SK-N-SH (cell line): ENCODE results near the gene CENPQ. TPM values are rescaled to one million over a fixed set of nuclear protein-coding genes. Genes with fewer than 3 reads are reported as not detected.

Experiments
- CTCF ChIA-PET: fragments of 300-600, 350-600 bp; formaldehyde crosslinking; extraction: SDS; loops from one replicate; lab custom pipeline; 2021; lab: Yijun Ruan, JAX
- POLR2A ChIA-PET: fragments of 350-600 bp; sonication (Branson Sonifier 250); formaldehyde crosslinking; extraction: SDS; loops from one replicate; lab custom pipeline; 2020; ENCODE audit warnings: antibody characterized with exemption, inconsistent platforms; lab: Yijun Ruan, JAX
- DNase-seq: peaks from one replicate; pipeline ENCODE4 v3.0.0; 2012
- H2AFZ ChIP-seq: fragments of 200-600 bp; sonication (generic); 2 replicates; pipeline ENCODE4 v1.8.1; 2016; ENCODE audit warnings: antibody characterized with exemption, mild to moderate bottlenecking, low read depth
- H3F3A ChIP-seq: fragments of 200-600 bp; sonication (generic); replicated peaks from 2 replicates; pipeline ENCODE3; 2016; ENCODE audit warnings: antibody characterized with exemption, mild to moderate bottlenecking; ENCODE audit not compliant: insufficient read depth
- H3K27ac ChIP-seq, 2 experiments: fragments of 200-500 bp in 1 of 2; fragments of 200-600 bp in 1 of 2; sonication (Bioruptor generic) in 1 of 2; sonication (generic), shearing (Covaris generic) in 1 of 2; 2 replicates each; pipeline versions ENCODE4 v1.5.1 to v1.6.1; 2014 to 2016; ENCODE audit warnings: low read depth in 2 of 2, inconsistent platforms in 1 of 2, low read length in 1 of 2, mild to moderate bottlenecking in 1 of 2, mixed read lengths in 1 of 2
- H3K27me3 ChIP-seq: fragments of 200-600 bp; sonication (generic), shearing (Covaris generic); 2 replicates; pipeline ENCODE4 v1.6.1; 2016; ENCODE audit warnings: mixed run types; ENCODE audit not compliant: insufficient read depth
- H3K36me3 ChIP-seq, 2 experiments: fragments of 200-500 bp in 1 of 2; fragments of 200-600 bp in 1 of 2; sonication (Bioruptor generic) in 1 of 2; sonication (generic) in 1 of 2; replicated peaks in 1 of 2; 2 replicates each; pipeline versions ENCODE3 to v1.5.1; 2014 to 2016; ENCODE audit warnings: low read length in 1 of 2, mild to moderate bottlenecking in 1 of 2; ENCODE audit not compliant: insufficient read depth in 2 of 2, control insufficient read depth in 1 of 2
- H3K4me1 ChIP-seq, 2 experiments: fragments of 200-500 bp in 1 of 2; fragments of 200-600 bp in 1 of 2; sonication (Bioruptor generic) in 1 of 2; sonication (generic), shearing (Covaris generic) in 1 of 2; 2 replicates each; pipeline versions ENCODE4 v1.5.1 to v1.6.1; 2014 to 2016; ENCODE audit warnings: low read depth in 1 of 2, low read length in 1 of 2, mixed run types in 1 of 2; ENCODE audit not compliant: insufficient read depth in 2 of 2, control insufficient read depth in 1 of 2
- H3K4me2 ChIP-seq: fragments of 200-600 bp; sonication (generic), shearing (Covaris generic); 2 replicates; pipeline ENCODE4 v1.6.1; 2017; ENCODE audit warnings: mixed run types
- H3K4me3 ChIP-seq, 2 experiments: fragments of 200-500 bp in 1 of 2; fragments of 200-600 bp in 1 of 2; sonication (Bioruptor generic) in 1 of 2; sonication (generic), shearing (Covaris generic) in 1 of 2; 2 replicates each; pipeline versions ENCODE4 v1.5.1 to v1.8.1; 2014 to 2016; ENCODE audit warnings: low read depth in 2 of 2, inconsistent platforms in 1 of 2, low read length in 1 of 2, mild to moderate bottlenecking in 1 of 2, mixed read lengths in 1 of 2, moderate library complexity in 1 of 2
- H3K79me2 ChIP-seq: fragments of 200-600 bp; sonication (generic); 2 replicates; pipeline ENCODE4 v1.8.1; 2017; ENCODE audit warnings: mild to moderate bottlenecking; ENCODE audit not compliant: insufficient read depth
- H3K9ac ChIP-seq: fragments of 200-600 bp; sonication (generic); 2 replicates; pipeline ENCODE4 v1.6.1; 2017; ENCODE audit warnings: mixed run types
- H3K9me2 ChIP-seq: fragments of 200-600 bp; sonication (generic); 2 replicates; pipeline ENCODE4 v1.6.1; 2017; ENCODE audit warnings: mixed run types
- H3K9me3 ChIP-seq: fragments of 200-600 bp; sonication (generic); 2 replicates; pipeline ENCODE4 v1.6.1; 2017; ENCODE audit warnings: mixed run types, mild to moderate bottlenecking, moderate library complexity
- H4K20me1 ChIP-seq: fragments of 200-600 bp; sonication (generic); 2 replicates; pipeline ENCODE4 v1.6.1; 2017; ENCODE audit warnings: mild to moderate bottlenecking, mixed run types; ENCODE audit not compliant: insufficient read depth
- EP300 ChIP-seq, 2 experiments: IDR thresholded peaks; 2 replicates each; pipeline versions ENCODE4 v1.4.0 to v1.6.1; 2012; ENCODE audit warnings: borderline replicate concordance in 1 of 2, low read depth in 1 of 2, low read length in 1 of 2
- FOSL2 ChIP-seq: IDR thresholded peaks from 2 replicates; pipeline ENCODE4 v1.4.0; 2012; ENCODE audit warnings: low read depth, mild to moderate bottlenecking, moderate library complexity, borderline replicate concordance
- FOXJ3 ChIP-seq: sonication (generic); formaldehyde crosslinking; IDR thresholded peaks from 2 replicates; pipeline ENCODE4 v1.5.1; 2020; ENCODE audit warnings: mild to moderate bottlenecking, missing genetic modification reagents
- FOXM1 ChIP-seq: IDR thresholded peaks from 2 replicates; pipeline ENCODE4 v1.4.0; 2012; ENCODE audit warnings: low read depth, mild to moderate bottlenecking
- GABPA ChIP-seq: IDR thresholded peaks from 2 replicates; pipeline ENCODE4 v1.4.0; 2012; ENCODE audit warnings: low read depth, mild to moderate bottlenecking
- IRF3 ChIP-seq: fragments of 150-350 bp; IDR thresholded peaks from 2 replicates; pipeline ENCODE4 v1.6.1; 2016; ENCODE audit warnings: mild to moderate bottlenecking, low read depth, low read length
- JUND ChIP-seq: IDR thresholded peaks from 2 replicates; pipeline ENCODE4 v1.4.0; 2012
- NRF1 ChIP-seq: IDR thresholded peaks from 2 replicates; pipeline ENCODE4 v1.6.1; 2012; ENCODE audit warnings: low read depth, mild to moderate bottlenecking, low read length
- PBX3 ChIP-seq: IDR thresholded peaks from 2 replicates; pipeline ENCODE4; 2012
- RFX5 ChIP-seq: IDR thresholded peaks from 2 replicates; pipeline ENCODE4 v1.6.1; 2012; ENCODE audit warnings: mild to moderate bottlenecking, improper control_type of control experiment, low read length
- RXRA ChIP-seq: IDR thresholded peaks from 2 replicates; pipeline ENCODE4 v1.4.0; 2012; ENCODE audit warnings: low read depth, mild to moderate bottlenecking, borderline replicate concordance
- SMC3 ChIP-seq: IDR thresholded peaks from 2 replicates; pipeline ENCODE4 v1.6.1; 2012; ENCODE audit warnings: low read depth, low read length, improper control_type of control experiment
- USF1 ChIP-seq: IDR thresholded peaks from 2 replicates; pipeline ENCODE4 v1.4.0; 2012; ENCODE audit warnings: low read depth, borderline replicate concordance
- ZBTB33 ChIP-seq: IDR thresholded peaks from 2 replicates; pipeline ENCODE4 v1.4.0; 2012; ENCODE audit warnings: low read depth, borderline replicate concordance
- WGBS: methylation state at CpG from one replicate; pipeline ENCODE4 v1.1.6; 2017; ENCODE audit warnings: low lambda C conversion rate; 5-methylcytosine and 5-hydroxymethylcytosine counted together
- polyA plus RNA-seq, 3 experiments: library from polyadenylated mRNA; depleted of rRNA; stranded (reverse); fragments of >200 nt; gene quantifications; 2 replicates each; pipeline ENCODE4 v1.2.3, GENCODE V29; 2012

CENPQ gene
- polyA plus RNA-seq, 1 of the 3 experiments (the other 2 are of a cell fraction): 2.5 TPM

GRCh38 chr6:49541210-49541724 lies 78.1 kb downstream of the CENPQ start:
- no peaks in the 10 kb centered on the region; a peak in 1 of 4 replicates for H3K4me1 ChIP-seq
- no peak for TF ChIP-seq IRF3
- TF ChIP-seq PBX3: peak; percentile 41; the same call in 1 of the 2 replicates
- TF ChIP-seq FOSL2: peak; percentile 4; the same call in 1 of the 2 replicates
- no peaks in the 10 kb centered on the region for H3K36me3 ChIP-seq
- no peaks in the 10 kb centered on the region for H3K9me3 ChIP-seq
- POLR2A ChIA-PET: no interaction called here
- no peaks in the 10 kb centered on the region for H4K20me1 ChIP-seq
- WGBS: 6% methylated on average over 1 of the region's 1 CpG
- CTCF ChIA-PET: interaction anchor here (0.8 kb wide), 1 partner anchor 10 kb away, joined by 3 read pairs; no protein-coding TSS in a partner anchor
- no peak overlapping the region for H2AFZ ChIP-seq
- no peak for DNase-seq
- H3K9ac ChIP-seq: no peak overlapping the region
- H3K9me2 ChIP-seq: no peaks in the 10 kb centered on the region
- no peak overlapping the region for H3K27ac ChIP-seq
- H3K4me2 ChIP-seq: no peak overlapping the region
- no peak overlapping the region for H3K4me3 ChIP-seq
- no peaks in the 10 kb centered on the region; the same call in 1 of the 2 replicates for H3K27me3 ChIP-seq
- no peaks in the 10 kb centered on the region for H3K79me2 ChIP-seq
- no peaks in the 10 kb centered on the region for H3F3A ChIP-seq

GRCh38 chr6:49541936-49542335 lies 78.8 kb downstream of the CENPQ start:
- H3K9ac ChIP-seq: no peak overlapping the region
- no peaks in the 10 kb centered on the region for H3F3A ChIP-seq
- H3K27ac ChIP-seq: no peak overlapping the region
- H3K9me3 ChIP-seq: no peaks in the 10 kb centered on the region
- no peaks in the 10 kb centered on the region for H3K79me2 ChIP-seq
- no peak for DNase-seq
- H3K4me2 ChIP-seq: no peak overlapping the region
- H3K4me1 ChIP-seq: no peaks in the 10 kb centered on the region; a peak in 1 of 4 replicates
- H3K9me2 ChIP-seq: no peaks in the 10 kb centered on the region
- TF ChIP-seq SMC3 (no peak), USF1 (no peak), FOXJ3 (CRISPR knock-in tag) (no peak), RFX5 (no peak), EP300 (IDR thresholded peaks at IDR 0.05; ENCODE audit: borderline replicate concordance in 1 of 2, low read depth in 1 of 2, low read length in 1 of 2) (no peak), PBX3 (no peak), FOXM1 (no peak), JUND (no peak), GABPA (no peak), RXRA (no peak), FOSL2 (no peak), ZBTB33 (no peak), NRF1 (no peak), IRF3 (no peak)
- TF ChIP-seq, all 33 proteins: peak for 0
- ChIA-PET POLR2A (no interaction called here), CTCF (interaction anchor here (0.6 to 0.8 kb wide), 2 partner anchors 10 to 81 kb away, joined by 3 read pairs; no protein-coding TSS in a partner anchor)
- Histone ChIP-seq H4K20me1 (no peaks in the 10 kb centered on the region), H3K36me3 (no peaks in the 10 kb centered on the region), H3K27me3 (no peaks in the 10 kb centered on the region; the same call in 1 of the 2 replicates), H3K4me3 (no peak overlapping the region), H2AFZ (no peak overlapping the region)
- 5% methylated on average over 3 of the region's 3 CpGs for WGBS
